Measurements from ENCODE around the gene CLCNKA.
"Not testable (repeated sequence)": the region's sequence is repeated elsewhere in the genome, so short reads cannot be mapped to it uniquely, and the experiment has no call there.

CLCNKA gene

GRCh38 chr1:16041200-16041599 is 19.4 kb downstream of the CLCNKA start:
- DNase-seq (ENCODE audit: low read depth, low spot score) = no peak

DNA sequence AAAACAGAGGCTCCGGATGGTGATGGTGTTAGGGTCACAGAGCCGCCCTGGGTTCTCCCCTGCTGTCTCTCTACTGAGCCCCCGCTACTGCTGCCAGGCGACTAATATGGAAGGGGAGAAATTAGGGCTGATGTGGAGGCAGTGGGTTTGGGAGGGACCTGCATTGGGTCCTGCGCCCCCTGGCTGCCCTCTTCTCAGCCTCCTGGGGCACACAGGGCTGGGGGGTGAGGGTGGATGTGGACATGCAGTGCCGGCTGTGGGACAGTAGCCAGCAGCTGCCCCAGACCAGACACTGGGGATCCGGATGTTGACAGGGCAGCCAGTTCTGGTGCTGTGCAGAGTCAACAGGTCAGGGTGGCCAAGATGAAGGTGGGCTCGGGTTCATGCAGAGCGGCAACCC is 20.3 kb downstream of the CLCNKA start:
- no peak for DNase-seq (ENCODE audit: low read depth, low spot score)

GRCh38 chr1:16042654-16043053 is 20.8 kb downstream of the CLCNKA start:
- not testable (repeated sequence) for DNase-seq (ENCODE audit: low read depth, low spot score)

GRCh38 chr1:16043521-16043920 is 21.7 kb downstream of the CLCNKA start, which contains the start of gene CLCNKB:
CLCNKB (plus strand) TSS chr1:16043782; CDS start chr1:16044493, 711 bp downstream.
- DNase-seq (ENCODE audit: low read depth, low spot score) = no peak

DNA sequence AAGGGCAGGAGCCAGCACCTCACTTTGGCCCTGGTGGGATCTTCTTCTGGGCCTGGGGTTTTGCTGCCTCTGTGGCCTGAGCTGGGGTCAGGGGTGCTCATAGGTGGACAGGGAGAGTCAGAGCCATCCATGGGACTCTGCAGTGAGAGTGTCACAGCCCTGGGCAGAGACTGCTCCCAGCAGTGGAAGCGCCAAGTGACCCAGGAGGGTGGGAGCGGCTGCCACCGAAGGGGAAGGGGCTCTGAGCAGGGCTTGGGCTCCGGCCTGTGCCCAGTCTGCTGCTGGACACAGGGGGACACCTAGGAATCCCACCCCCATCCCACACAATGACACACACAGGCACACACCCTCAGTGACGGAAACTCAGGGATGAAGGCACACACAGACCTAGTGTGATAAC is 22.1 kb downstream of the CLCNKA start:
- no peak for DNase-seq (ENCODE audit: low read depth, low spot score)

DNA sequence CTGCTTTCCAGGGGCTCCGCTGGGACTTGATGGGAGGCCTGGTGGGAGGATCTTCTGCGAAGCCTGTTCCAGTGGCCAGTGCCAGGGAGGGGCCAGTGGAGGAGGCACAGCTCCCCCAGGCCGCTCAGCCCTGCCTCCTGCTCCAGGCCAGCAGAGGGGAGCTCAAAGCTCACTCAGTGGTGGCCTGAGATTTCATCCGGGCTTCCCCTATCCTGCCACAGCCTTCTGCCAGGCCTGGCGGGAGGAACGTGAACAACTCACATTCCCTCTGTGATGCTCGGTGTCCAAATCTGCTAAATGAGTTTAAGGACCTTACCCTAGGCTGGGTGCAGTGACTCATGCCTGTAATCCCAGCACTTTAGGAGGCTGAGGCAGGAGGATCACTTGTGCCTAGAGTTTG is 25.0 kb downstream of the CLCNKA start:
- DNase-seq (ENCODE audit: low read depth, low spot score) = peak; percentile 29

GRCh38 chr1:16047791-16048475 is 26.1 kb downstream of the CLCNKA start:
- no peak for DNase-seq (ENCODE audit: low read depth, low spot score)

GRCh38 chr1:16048573-16049189 is 26.8 kb downstream of the CLCNKA start:
- DNase-seq (ENCODE audit: low read depth, low spot score) = peak; percentile 96

- peak; percentile 47 for DNase-seq (ENCODE audit: low read depth, low spot score)
Observed at GRCh38 chr1:16050328-16050727, 28.5 kb downstream of the CLCNKA start.

DNA sequence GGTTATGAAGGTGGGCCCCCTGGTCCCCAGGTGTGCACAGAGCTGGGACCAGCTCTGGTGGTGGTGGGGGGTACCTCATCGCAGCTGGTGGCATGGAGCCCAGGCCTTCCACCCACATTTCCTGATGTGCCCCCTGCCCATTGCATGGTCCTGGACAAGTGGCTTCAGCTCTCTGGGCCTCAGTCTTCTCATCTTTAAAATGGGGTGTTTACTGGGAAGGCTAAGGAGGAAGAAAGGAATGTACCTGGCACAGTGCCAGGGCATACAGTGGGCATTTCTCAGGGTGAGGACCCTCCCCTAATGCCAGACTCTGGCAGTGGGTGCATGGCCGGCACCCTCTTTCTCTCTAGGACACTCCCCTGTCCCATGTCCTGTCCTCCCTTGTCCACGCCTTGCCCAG is 29.2 kb downstream of the CLCNKA start:
- DNase-seq (ENCODE audit: low read depth, low spot score) = no peak

DNA sequence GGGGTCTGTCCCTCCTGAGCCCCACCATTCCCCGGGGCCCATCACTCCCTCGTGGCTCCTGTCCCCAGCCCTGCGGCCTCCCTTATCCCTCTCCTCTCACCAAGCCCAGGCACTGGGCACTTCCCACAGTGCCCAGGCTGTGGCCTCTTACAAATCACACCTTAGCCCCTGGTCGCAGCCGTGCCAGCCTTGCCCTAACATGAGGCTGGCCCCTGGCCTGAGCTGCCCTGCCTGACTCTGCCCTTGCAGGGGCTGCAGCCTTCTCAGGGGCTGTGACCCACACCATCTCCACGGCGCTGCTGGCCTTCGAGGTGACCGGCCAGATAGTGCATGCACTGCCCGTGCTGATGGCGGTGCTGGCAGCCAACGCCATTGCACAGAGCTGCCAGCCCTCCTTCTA is 30.1 kb downstream of the CLCNKA start:
- DNase-seq (ENCODE audit: low read depth, low spot score) = not testable (repeated sequence)

DNA sequence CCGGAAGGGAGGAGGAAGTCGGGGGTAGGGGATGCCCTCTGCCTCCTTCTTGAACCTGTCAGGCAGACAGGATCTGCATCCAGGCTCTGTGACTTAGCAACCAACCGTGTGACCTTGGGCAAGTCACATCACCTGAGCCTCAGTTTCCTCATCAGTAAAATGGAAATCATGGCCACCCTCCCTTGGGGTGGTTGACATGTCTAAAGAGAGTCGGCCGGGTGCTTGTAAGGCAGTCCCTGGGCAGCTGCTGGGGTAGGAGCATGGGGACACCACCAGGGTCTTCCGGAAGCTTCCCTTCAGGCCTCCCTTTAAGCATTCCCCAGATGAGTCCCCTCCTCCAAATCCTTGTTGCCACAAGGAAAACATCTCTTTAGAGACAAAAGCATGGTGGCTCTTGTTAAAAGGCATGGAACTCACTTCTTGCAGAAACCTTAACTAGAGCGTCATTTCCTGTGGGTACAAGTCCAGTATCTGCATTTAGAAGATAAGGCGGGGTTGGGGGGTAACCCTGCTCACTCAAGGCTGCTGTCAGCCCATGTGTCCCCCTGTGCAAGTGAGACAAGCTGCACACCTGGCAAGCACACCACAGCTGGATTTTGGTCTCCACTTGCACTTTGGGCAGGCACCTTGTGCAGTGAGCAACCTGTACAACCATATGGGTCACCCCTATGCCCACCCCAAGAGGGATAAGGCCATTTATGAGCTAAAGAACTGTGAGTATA is 32.1 kb downstream of the CLCNKA start:
- no peak for DNase-seq (ENCODE audit: low read depth, low spot score)

GRCh38 chr1:16054598-16055540 is 33.0 kb downstream of the CLCNKA start:
- DNase-seq (ENCODE audit: low read depth, low spot score) = no peak

GRCh38 chr1:16055613-16056520 is 34.0 kb downstream of the CLCNKA start:
- peak; percentile 97 for DNase-seq (ENCODE audit: low read depth, low spot score)

GRCh38 chr1:16056521-16056912 is 34.7 kb downstream of the CLCNKA start:
- not testable (repeated sequence) for DNase-seq (ENCODE audit: low read depth, low spot score)

- not testable (repeated sequence) for DNase-seq (ENCODE audit: low read depth, low spot score)
Observed at GRCh38 chr1:16057314-16057915, 35.6 kb downstream of the CLCNKA start.

- not testable (repeated sequence) for DNase-seq (ENCODE audit: low read depth, low spot score)
Observed at GRCh38 chr1:16058394-16059120, 36.7 kb downstream of the CLCNKA start.

GRCh38 chr1:16061266-16061665 is 39.4 kb downstream of the CLCNKA start:
- DNase-seq (ENCODE audit: low read depth, low spot score) = no peak

DNA sequence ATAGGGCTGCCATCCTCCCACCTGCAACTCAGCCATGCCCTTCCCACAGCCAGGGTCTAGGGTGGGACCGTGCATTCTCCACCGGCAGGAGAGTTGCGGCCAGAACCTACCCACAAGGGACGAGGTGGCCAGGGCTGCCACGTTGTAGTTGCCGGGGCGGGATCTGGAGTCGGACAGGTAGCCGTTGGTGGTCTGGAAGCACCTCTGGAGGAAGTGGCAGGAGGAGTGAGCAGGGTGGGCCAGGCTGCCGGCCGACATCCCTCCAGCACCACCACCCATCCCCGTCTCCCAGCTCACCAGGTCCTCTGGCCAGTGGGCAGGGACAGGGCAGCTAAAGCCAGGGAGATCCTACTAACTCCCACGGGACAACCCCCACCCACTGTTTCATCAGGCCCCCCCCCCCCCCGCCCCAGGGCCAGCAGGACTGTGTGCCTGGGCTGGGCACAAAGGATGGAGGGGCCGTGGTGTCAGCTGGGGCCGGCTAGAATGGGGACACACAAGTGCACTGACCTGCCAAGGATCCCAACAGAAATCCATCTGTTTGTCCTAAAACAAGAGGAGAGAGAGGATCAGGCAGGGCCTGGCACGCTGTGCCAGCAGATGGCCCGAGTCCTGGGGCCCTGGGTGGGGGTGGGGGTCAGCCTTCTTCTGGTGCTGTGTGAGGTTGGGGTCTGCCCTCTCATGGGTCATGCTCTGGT is 40.3 kb downstream of the CLCNKA start:
- DNase-seq (ENCODE audit: low read depth, low spot score) = not testable (repeated sequence)
